RKO (cell line): ENCODE data around the gene SUGCT.
"Not testable (repeated sequence)": the region's sequence is repeated elsewhere in the genome, so short reads cannot be mapped to it uniquely, and the experiment has no call there.

Source experiments
- DNase-seq: peaks from one replicate; pipeline ENCODE4 v3.0.0-alpha.2; 2016; ENCODE audit warnings: low spot score

SUGCT gene

GRCh38 chr7:40139891-40140290, 5.1 kb downstream of the SUGCT start:
- not testable (repeated sequence) for DNase-seq

GRCh38 chr7:40141916-40142315, 7.1 kb downstream of the SUGCT start:
- not testable (repeated sequence) for DNase-seq

GRCh38 chr7:40145596-40146130, 10.9 kb downstream of the SUGCT start:
- not testable (repeated sequence) for DNase-seq

GRCh38 chr7:40147371-40148246, 12.8 kb downstream of the SUGCT start:
- no peak for DNase-seq

- DNase-seq: not testable (repeated sequence)
These were observed 13.4 kb downstream of the SUGCT start for GRCh38 chr7:40148247-40148580.

- DNase-seq: no peak
These were observed 13.9 kb downstream of the SUGCT start for GRCh38 chr7:40148671-40149070.

- no peak for DNase-seq
These were observed 16.7 kb downstream of the SUGCT start for GRCh38 chr7:40151504-40151903.

- no peak for DNase-seq
These were observed 22.2 kb downstream of the SUGCT start for GRCh38 chr7:40156988-40157387.

- DNase-seq: no peak
These were observed 27.7 kb downstream of the SUGCT start for GRCh38 chr7:40162516-40162915.

GRCh38 chr7:40165216-40165615, 30.4 kb downstream of the SUGCT start:
- no peak for DNase-seq

- DNase-seq: no peak
These were observed 32.5 kb downstream of the SUGCT start for GRCh38 chr7:40167291-40167690.

GRCh38 chr7:40168266-40168665, 33.5 kb downstream of the SUGCT start:
- DNase-seq: not testable (repeated sequence)

GRCh38 chr7:40173121-40173520, 38.3 kb downstream of the SUGCT start:
- DNase-seq: not testable (repeated sequence)

- DNase-seq: not testable (repeated sequence)
These were observed 40.5 kb downstream of the SUGCT start for GRCh38 chr7:40175256-40175655.

- no peak for DNase-seq
These were observed 41.1 kb downstream of the SUGCT start for GRCh38 chr7:40175725-40176510.

- no peak for DNase-seq
These were observed 42.3 kb downstream of the SUGCT start for GRCh38 chr7:40177071-40177470.

GRCh38 chr7:40182452-40182851, 47.6 kb downstream of the SUGCT start:
- DNase-seq: no peak

GRCh38 chr7:40186586-40186985, 51.8 kb downstream of the SUGCT start:
- DNase-seq: peak; percentile 3

- no peak for DNase-seq
These were observed 57.2 kb downstream of the SUGCT start for GRCh38 chr7:40192036-40192435.

- no peak for DNase-seq
These were observed 59.9 kb downstream of the SUGCT start for GRCh38 chr7:40194745-40195144.

GRCh38 chr7:40197527-40197926, 62.7 kb downstream of the SUGCT start:
- DNase-seq: no peak

- peak; percentile 27 for DNase-seq
These were observed 64.4 kb downstream of the SUGCT start for GRCh38 chr7:40199076-40199802.
